ENCODE results near the gene ASGR2.

- no peak for TF ChIP-seq GATA2 (IDR thresholded peaks at IDR 0.05; ENCODE audit: low read depth, low read length)
- no peak for TF ChIP-seq GATA3 (IDR thresholded peaks at IDR 0.05; ENCODE audit: low read depth, low read length)
These were observed 3.9 kb downstream of the ASGR2 start for GRCh38 chr17:7110617-7111306.

Measured in SH-SY5Y (cell line).